ENCODE data around the gene RNF175.

RNF175 gene

GRCh38 chr4:153763404-153763803 is 3.6 kb upstream of the RNF175 start:
- TF ChIP-seq CTCF (IDR thresholded peaks at IDR 0.05; ENCODE audit: extremely low read depth, missing control alignments): no peak
- DNase-seq (ENCODE audit: low spot score): no peak

- no peak for DNase-seq (ENCODE audit: low spot score)
- TF ChIP-seq CTCF (IDR thresholded peaks at IDR 0.05; ENCODE audit: extremely low read depth, missing control alignments): no peak
Observed at GRCh38 chr4:153758688-153759406, 977 bp downstream of the RNF175 start.

GRCh38 chr4:153758136-153758535 is 1.7 kb downstream of the RNF175 start:
- TF ChIP-seq CTCF (IDR thresholded peaks at IDR 0.05; ENCODE audit: extremely low read depth, missing control alignments): no peak
- DNase-seq (ENCODE audit: low spot score): no peak

- no peak for TF ChIP-seq CTCF (IDR thresholded peaks at IDR 0.05; ENCODE audit: extremely low read depth, missing control alignments)
- no peak for DNase-seq (ENCODE audit: low spot score)
Observed at GRCh38 chr4:153757407-153757806, 2.4 kb downstream of the RNF175 start.

GRCh38 chr4:153755186-153755585 is 4.6 kb downstream of the RNF175 start:
- TF ChIP-seq CTCF (IDR thresholded peaks at IDR 0.05; ENCODE audit: extremely low read depth, missing control alignments): no peak
- no peak for DNase-seq (ENCODE audit: low spot score)

- DNase-seq (ENCODE audit: low spot score): peak; percentile 75
- TF ChIP-seq CTCF (IDR thresholded peaks at IDR 0.05; ENCODE audit: extremely low read depth, missing control alignments): peak; percentile 51
Observed at GRCh38 chr4:153750197-153750817, 9.5 kb downstream of the RNF175 start.

GRCh38 chr4:153748378-153748777 is 11.4 kb downstream of the RNF175 start:
- TF ChIP-seq CTCF (IDR thresholded peaks at IDR 0.05; ENCODE audit: extremely low read depth, missing control alignments): no peak
- DNase-seq (ENCODE audit: low spot score): no peak

All from GM20000 (cell line).